Urinary bladder (tissue), 4 donors: Measurements from ENCODE around the gene FMNL3. TPM values are rescaled to one million over a fixed set of nuclear protein-coding genes. Genes with fewer than 3 reads are reported as not detected.

Experiments
- DNase-seq: peaks from one replicate; pipeline ENCODE4 v3.0.0-alpha.2; 2015; ENCODE audit errors: extremely low spot score
- H3K27ac ChIP-seq: one replicate; pipeline ENCODE4 v1.5.1; 2013; ENCODE audit warnings: low read depth, mild to moderate bottlenecking, moderate library complexity
- H3K36me3 ChIP-seq: one replicate; pipeline ENCODE4 v1.6.1; 2013; ENCODE audit warnings: mild to moderate bottlenecking, moderate library complexity; ENCODE audit not compliant: insufficient read depth
- H3K4me1 ChIP-seq: one replicate; pipeline ENCODE4 v1.6.1; 2013; ENCODE audit warnings: mild to moderate bottlenecking, moderate library complexity; ENCODE audit not compliant: insufficient read depth
- H3K4me3 ChIP-seq: one replicate; pipeline ENCODE4 v1.5.1; 2013; ENCODE audit warnings: low read depth, low read length
- WGBS: extraction: QIAGEN DNeasy Blood & Tissue Kit; methylation state at CpG from one replicate; pipeline ENCODE4 v1.1.7; 2013; 5-methylcytosine and 5-hydroxymethylcytosine counted together
- polyA plus RNA-seq: library from polyadenylated mRNA; stranded (reverse); fragments of 200-250 nt; gene quantifications from one replicate; pipeline ENCODE4 v1.2.3, GENCODE V29; 2013
- total RNA-seq: library from RNA; depleted of rRNA; stranded (reverse); fragments of >200 nt; gene quantifications from one replicate; pipeline ENCODE4 v1.2.3, GENCODE V29; 2014
- donor health status: healthy with polysubstance abuse.
- donor health status: healthy.

FMNL3 gene
- total and polyA plus RNA-seq, 2 donors = 8.1 to 28.9 TPM

DNA sequence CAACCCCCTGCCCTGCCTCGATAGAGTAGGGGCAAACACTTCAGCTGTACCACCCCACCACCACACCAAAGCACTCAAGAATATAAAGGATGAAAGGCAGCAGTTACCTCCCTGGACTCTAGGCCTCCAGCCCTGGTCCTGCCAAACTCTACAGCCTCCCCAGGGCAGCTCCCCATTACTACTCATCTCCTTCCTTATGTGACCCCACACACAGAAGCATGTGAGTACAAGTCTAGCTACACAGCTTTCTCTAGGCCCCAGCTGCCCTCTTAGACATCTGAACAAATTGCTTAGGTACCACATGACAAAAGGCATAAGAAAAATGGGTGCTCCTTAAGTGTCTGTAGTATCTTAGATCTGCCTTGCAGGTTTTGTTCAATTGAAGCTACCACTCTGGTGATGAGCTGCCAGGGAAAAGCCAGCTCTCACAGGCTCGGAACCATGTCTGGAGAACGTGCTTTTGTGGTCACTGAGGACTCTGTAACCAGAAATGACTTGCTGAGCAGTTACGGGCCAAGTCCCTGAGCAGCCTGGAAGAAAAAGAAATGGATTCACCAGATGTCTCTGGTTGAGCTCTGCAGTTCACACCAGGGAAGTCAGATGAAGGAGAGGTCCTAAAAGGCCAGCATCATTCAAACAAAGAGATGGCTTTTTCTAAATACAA is 32.8 kb downstream of the FMNL3 start:
- H3K27ac ChIP-seq = peak overlapping the region; percentile 91
- DNase-seq = no peak
- no peaks in the 10 kb centered on the region for H3K36me3 ChIP-seq
- H3K4me3 ChIP-seq = no peak overlapping the region
- WGBS = 48% methylated on average over 4 of the region's 4 CpGs
- peaks cover 2% of the 10 kb centered on the region for H3K4me1 ChIP-seq

DNA sequence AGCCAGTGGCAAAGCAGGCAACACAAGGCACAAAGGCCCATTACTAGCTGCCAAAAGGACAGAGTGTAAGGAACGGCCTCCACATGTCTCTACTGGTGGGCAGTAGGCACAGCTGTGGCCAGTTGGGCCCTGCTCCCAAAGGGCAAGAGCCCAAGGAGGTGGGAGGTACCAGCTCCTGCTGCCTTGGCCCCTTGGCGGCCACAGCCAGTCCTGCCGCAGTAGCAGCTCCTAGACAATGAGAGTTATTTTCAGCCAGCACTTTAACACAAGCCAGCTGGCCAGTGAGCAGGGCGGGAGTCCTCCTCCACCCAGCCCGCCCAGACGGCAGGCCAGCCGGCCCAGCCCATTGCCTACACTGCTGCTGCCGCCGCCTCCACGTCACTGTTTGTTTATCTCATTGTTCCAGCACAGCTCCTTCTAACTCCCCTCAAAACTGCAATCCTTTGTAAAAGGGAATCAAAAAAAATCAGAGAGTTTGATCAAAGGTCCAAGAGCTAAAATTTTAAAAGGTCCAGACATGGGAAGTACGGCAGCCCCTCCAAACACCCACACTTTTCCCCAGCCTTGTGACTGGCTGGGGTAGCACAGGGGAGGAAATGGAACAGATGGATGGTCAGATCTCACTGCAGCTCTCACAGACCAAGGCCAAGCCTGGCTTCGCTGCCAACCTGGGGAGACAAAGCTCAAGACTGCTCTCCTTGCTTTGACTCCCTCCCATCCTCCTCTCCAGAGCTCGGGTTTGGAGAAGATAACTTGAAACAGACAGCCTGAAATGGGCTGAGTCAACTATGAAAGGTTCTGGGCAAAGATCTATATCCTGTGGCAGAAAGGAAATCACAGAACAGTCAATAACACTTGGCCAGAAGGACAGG is 33.5 kb downstream of the FMNL3 start:
- Histone ChIP-seq H3K4me3 (no peak overlapping the region), H3K27ac (peak overlapping the region; percentile 91), H3K4me1 (peaks cover 2% of the 10 kb centered on the region), H3K36me3 (no peaks in the 10 kb centered on the region)
- peak; percentile 87 for DNase-seq
- WGBS = 4% methylated on average over 13 of the region's 13 CpGs

DNA sequence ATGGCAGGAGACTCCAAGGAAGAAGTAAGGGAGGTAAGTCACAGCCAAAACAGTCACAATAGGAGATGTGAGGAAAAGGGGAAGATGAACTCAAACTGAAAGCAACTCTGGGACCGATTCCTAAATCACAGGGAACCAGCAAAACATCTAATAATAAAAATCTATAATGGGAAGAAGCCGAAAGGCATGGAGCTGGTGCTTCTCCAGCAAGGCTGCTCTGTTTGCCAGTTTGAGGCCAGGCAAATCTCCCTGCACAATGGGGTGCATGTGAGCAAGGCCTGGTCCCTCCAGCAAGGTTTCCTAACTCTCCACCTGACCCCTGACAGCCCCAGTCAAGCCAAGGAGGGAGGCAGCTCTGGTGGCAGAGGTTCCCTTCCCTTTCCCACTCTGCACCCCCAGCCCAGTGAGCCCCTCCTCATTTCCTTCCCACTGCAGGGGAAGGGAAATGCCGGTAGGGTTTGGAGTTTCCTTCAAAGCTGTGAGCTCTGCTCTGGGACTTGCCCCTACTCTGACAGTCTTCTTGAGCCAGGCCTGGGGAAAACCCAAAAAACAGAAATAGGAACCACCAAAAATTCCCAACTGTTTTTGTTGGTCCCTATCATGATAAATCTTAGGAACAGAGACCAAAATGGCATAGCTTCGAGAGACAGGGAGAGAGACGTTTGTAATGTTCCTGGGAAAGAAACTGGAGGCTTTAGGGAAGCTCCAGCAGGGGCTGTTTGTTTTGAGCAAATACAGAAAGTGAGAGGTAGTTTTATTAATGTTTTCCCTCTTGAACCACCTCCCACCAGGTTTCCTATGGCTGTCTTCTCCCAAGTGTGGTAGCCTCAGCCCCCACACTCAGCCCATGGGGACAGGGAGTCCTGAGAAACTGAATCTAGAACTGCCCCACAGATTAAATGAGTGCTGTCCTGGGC is 34.6 kb downstream of the FMNL3 start:
- DNase-seq = no peak
- H3K36me3 ChIP-seq = no peaks in the 10 kb centered on the region
- WGBS = 38% methylated on average over 5 of the region's 5 CpGs
- peaks cover 2% of the 10 kb centered on the region for H3K4me1 ChIP-seq
- H3K4me3 ChIP-seq = no peak overlapping the region
- peak overlapping the region; percentile 34 for H3K27ac ChIP-seq

DNA sequence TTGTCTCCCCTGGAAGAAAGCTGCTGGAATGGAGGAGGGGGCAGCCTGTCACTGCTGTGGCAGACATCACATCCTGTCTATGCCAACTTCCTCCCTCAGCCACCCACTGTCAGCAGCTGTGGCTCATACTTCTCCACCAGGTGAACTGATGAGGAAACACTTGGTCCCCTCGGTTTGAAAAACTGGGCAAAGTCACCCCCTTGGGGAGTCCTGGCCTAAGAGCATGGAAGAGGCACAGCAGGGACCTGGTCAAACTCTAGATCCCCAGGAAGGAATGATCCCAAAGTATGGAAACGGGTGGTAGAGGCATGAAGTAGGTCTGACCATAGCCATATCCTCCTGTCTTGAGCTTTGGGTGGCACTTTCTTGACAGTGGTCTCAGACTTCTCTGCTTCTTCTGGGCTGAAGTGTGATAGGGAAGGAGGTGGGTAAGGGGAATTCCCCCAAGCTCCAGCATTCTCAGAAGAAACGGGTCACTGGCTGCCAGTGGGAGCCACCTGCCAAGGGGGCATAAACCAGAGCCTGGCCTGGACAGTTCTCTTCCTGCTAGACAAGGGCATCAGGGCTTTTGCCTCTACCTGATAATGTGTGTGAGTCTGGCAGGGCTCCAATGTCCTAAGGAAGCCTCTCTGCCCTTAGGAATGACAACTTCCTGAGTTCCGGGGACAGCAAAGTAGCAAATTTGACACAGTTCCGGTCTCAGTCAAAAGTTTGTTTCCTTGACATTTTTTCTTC is 36.0 kb downstream of the FMNL3 start:
- Histone ChIP-seq H3K27ac (peak overlapping the region; percentile 26), H3K4me3 (no peak overlapping the region), H3K36me3 (no peaks in the 10 kb centered on the region), H3K4me1 (peaks cover 2% of the 10 kb centered on the region)
- DNase-seq = no peak
- WGBS = 69% methylated on average over 5 of the region's 5 CpGs

DNA sequence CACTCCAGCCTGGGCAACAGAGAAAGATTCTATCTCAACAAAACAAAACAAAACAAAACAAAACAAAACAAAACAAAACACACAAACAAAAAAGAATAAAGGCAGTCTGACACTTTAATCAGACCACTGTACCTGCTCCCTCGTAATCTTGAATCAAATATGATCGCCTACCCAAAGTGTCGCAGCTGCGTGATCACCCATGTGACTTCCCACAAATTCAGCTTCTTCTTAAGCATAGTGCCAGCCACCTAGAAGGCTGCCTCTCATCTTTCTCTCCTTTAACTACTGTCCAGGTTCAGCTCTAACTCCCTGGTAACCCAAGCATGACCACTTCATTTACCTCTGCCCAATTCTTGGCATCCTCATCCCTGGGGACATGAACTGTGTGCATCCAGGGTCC is 37.4 kb downstream of the FMNL3 start:
- no peak for DNase-seq
- H3K4me1 ChIP-seq = peaks cover 2% of the 10 kb centered on the region
- no peak overlapping the region for H3K27ac ChIP-seq
- H3K4me3 ChIP-seq = no peak overlapping the region
- WGBS = 73% methylated on average over 4 of the region's 4 CpGs
- H3K36me3 ChIP-seq = no peaks in the 10 kb centered on the region

DNA sequence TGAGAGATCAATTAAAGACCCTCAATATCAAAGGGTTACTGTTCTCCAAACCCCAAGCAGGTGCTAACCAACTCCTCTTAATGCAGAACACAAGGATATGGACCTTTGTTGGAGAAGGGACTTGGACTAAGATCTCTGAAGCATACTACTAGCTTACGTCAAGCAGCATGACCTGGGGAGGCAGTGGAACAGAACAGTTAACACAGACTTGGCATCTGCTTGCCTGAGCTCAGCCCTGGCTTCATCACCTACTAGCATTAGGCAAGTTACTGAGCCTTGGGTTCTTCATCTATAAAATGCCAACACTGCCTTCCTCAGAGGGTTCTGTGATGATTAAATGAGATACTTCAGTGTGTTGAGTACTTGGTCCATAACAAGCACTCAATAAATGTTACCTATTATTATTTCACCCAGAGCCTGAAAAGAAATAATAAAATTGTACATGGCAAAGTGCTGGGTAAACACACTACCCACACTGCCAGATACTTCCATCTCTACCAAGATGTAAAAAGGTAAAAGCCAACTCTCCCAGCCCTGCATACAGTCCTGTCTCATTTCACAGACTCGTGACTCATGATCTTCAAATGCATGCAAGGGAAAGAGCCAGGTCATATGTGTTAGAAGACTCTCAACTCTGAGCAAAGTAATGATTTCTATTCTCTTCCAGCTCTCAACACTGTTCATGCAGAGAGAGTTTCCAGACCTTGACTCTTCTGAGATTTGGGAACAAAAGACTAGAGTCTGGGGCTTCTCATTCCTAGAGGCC is 39.7 kb downstream of the FMNL3 start:
- no peaks in the 10 kb centered on the region for H3K36me3 ChIP-seq
- H3K27ac ChIP-seq = no peak overlapping the region
- DNase-seq = no peak
- 93% methylated on average over 2 of the region's 2 CpGs for WGBS
- no peaks in the 10 kb centered on the region for H3K4me1 ChIP-seq
- H3K4me3 ChIP-seq = no peak overlapping the region

DNA sequence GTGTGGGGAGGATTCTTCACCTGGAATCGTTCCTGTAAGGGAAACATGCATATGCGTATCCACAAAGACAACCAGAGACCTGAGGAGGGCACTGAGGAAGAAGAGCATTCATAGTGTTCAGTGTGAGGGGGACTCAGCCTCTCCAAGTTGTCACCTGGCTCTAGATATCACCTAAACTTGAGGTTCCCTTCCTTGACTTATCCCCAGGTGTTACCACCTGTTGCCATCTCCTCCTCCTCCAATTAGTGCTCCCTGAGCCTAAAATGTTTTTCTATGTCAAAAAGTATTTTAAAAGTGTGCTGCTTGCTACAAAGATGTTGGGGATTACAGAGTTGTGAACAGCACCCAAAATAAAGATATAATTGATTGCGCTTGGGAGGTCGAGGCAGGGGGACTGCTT is 41.0 kb downstream of the FMNL3 start:
- Histone ChIP-seq H3K27ac (no peak overlapping the region), H3K36me3 (no peaks in the 10 kb centered on the region), H3K4me3 (no peak overlapping the region), H3K4me1 (no peaks in the 10 kb centered on the region)
- no peak for DNase-seq
- WGBS = 96% methylated on average over 4 of the region's 4 CpGs

DNA sequence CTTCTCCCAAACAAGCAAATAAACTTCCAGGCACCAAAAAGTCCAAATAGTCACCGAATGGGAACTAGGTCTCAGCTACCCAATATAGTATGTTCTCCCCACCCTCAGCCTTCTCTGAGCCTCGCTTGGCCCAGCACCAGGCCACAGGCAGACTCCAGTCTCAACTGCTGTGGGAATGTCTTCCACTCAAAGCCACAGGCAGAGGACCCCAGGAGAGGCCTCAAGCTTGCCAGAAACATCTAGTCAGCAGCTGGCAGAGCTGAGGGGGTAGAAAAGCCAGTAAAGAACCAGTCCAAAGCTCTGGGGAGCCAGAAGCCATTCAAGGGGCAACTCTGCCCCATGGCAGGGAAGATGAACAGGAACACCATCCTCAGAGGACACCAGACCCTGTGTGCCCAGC is 41.8 kb downstream of the FMNL3 start:
- WGBS = 66% methylated on average over 2 of the region's 2 CpGs
- no peak overlapping the region for H3K27ac ChIP-seq

DNA sequence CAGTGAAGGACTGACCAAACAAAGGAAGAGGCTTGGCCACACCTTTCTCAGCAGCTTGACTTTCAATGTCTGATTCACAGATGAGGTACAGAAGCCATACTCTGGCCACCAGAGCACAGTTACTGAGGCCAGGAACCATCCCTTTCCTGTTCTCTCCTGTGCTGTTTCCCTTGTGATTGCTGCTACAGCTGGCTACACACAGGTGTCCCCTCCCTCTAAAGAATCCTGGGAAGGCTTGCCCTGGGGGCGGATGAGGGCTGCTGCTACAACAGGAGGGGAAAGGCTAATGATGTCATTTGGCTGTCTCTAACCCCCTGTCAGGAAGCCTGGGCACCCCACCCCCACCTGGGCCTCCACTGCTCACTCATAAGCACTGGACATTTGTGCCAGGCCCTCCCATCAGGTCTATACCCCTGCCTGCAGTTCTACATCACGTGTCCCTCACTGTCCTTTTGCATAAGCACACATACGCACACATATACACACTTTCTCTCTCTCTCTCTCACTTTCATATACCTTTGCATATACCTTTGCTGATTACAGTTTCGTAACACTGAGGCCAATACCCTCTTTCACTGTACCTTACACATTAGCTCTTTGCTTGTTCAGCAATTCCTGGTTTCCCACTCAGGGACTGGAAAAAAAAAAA is 42.5 kb downstream of the FMNL3 start:
- 85% methylated on average over 4 of the region's 4 CpGs for WGBS
- H3K4me1 ChIP-seq = no peaks in the 10 kb centered on the region
- H3K27ac ChIP-seq = no peak overlapping the region
- H3K36me3 ChIP-seq = no peaks in the 10 kb centered on the region
- H3K4me3 ChIP-seq = no peak overlapping the region
- DNase-seq = no peak

More for the DNA sequence above, 41.8 kb downstream of the FMNL3 start:
- H3K4me3 ChIP-seq = no peak overlapping the region
- no peaks in the 10 kb centered on the region for H3K4me1 ChIP-seq
- H3K36me3 ChIP-seq = no peaks in the 10 kb centered on the region
- DNase-seq = no peak

DNA sequence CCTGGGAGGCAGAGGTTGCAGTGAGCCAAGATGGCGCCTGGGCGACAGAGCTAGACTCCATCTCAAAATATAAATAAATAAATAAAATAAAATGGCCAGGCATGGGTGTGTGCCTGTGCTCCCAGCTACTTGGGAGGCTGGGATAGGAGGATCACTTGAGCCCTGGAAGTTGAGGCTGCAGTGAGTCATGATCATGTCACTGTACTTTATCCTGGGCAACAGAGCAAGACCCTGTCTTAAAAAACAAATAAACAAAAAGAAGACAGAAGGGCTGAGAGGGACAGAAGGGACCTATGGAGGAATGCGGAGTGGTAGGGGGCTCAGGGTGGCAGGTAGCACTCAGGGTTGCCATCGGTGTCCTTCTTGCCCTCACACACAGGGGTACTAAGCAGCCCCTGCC is 43.0 kb downstream of the FMNL3 start:
- H3K27ac ChIP-seq = no peak overlapping the region
- no peak for DNase-seq
- H3K36me3 ChIP-seq = no peaks in the 10 kb centered on the region
- no peak overlapping the region for H3K4me3 ChIP-seq
- 96% methylated on average over 4 of the region's 4 CpGs for WGBS
- no peaks in the 10 kb centered on the region for H3K4me1 ChIP-seq

DNA sequence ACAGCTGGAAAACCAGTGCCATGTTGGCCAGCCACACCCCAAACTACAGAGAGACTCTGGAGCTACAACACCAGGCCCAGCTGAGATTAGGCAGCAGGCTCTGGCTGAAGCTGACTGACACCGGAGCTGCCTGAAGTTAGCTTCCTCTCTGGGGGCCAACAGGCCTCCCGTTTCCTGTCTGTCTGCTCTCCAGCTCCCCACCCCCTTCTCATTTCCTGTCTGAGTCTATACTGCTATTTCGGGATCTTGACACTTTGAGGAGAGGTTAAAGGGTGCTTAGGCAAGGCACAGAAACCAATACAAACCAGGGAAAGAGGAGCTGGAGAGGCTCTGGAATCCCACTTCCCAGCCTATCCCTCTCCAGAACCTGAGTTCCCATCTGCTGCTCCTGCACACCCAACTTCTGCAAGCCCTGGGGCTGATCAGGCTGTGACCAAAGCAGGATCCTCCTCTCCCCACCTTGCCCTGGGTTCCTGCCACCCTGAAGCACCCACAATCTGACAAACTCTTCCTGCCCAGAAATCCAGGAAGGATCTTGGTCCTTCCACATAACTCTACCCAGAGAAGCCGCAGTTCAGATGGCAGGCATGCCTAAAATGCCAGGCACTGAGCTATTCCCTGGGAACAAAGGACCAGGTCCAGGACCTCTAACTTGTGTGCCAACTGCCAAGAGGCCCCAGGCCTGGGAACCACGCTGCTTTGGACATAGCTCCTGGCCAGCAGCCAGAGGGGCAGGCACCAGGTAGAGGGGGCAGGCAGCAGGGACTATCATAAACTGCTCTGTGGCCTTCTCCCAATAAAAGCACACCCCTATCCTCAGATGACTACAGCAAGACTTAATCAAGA is 44.0 kb downstream of the FMNL3 start:
- H3K4me1 ChIP-seq = no peaks in the 10 kb centered on the region
- H3K36me3 ChIP-seq = no peaks in the 10 kb centered on the region
- H3K27ac ChIP-seq = peak overlapping the region; percentile 35
- H3K4me3 ChIP-seq = no peak overlapping the region
- DNase-seq = no peak
- 42% methylated on average over 5 of the region's 5 CpGs for WGBS
